ENCODE measurements around the gene MTHFD2L. TPM values are rescaled to one million over a fixed set of nuclear protein-coding genes. Genes with fewer than 3 reads are reported as not detected.

The MTHFD2L gene
- total and polyA plus RNA-seq, 9 of the 15 experiments (the other 6 are each of a cell fraction or from before 2014, with no cell fraction given) = 10.0 to 39.0 (median 26.0) TPM

DNA sequence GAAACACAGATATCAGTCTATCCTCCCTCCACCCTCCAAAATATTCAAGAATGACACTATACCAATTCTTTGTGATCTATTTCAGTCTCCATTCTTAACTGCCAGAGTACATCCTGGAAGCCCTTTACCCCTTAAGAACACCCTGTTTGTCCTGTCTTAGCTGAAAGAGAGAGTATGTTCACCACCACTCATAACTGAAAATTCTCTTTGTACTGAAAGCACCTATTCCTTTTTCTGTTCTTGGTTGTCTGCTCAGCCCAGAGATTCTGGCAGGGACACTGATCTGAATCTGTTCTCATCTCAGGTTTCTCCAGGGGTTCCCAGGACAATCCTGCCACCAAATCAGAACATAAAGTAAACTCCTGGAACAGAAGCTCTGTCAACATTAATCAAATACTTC lies 181.6 kb downstream of the MTHFD2L start:
- Histone ChIP-seq H3K9me3 (replicated peaks; ENCODE audit: control insufficient read depth, insufficient read depth, low read depth, low read length) (peaks cover 7% of the 10 kb centered on the region), H3K4me1 (replicated peaks in 1 of 2; ENCODE audit: control insufficient read depth in 2 of 2, insufficient read depth in 2 of 2, low read length in 2 of 2) (peaks cover under 1% of the 10 kb centered on the region in 2 experiments; a peak in 3 of 5 replicates), H3K9ac (ENCODE audit: insufficient read depth in 1 of 2, low read depth in 2 of 2, low read length in 2 of 2) (no peak overlapping the region), H3K9me1 (ENCODE audit: control insufficient read depth, insufficient read depth, low read length) (no peaks in the 10 kb centered on the region), H3K36me3 (ENCODE audit: control insufficient read depth, insufficient read depth, low read length) (no peaks in the 10 kb centered on the region), H3K79me2 (ENCODE audit: control insufficient read depth, insufficient read depth, low read length) (no peaks in the 10 kb centered on the region), H3K27me3 (ENCODE audit: control insufficient read depth in 2 of 2, insufficient read depth in 2 of 2, low read length in 2 of 2) (no peaks in the 10 kb centered on the region), H2AFZ (ENCODE audit: low read depth, low read length) (peak overlapping the region; percentile 20; the same call in 1 of the 2 replicates), H3K27ac (ENCODE audit: extremely low read depth, low read depth, low read length) (no peak overlapping the region), H3K4me2 (ENCODE audit: insufficient read depth, low read length) (no peak overlapping the region), H4K20me1 (replicated peaks; ENCODE audit: control insufficient read depth, insufficient read depth, low read length) (no peaks in the 10 kb centered on the region), H3K4me3 (no peak overlapping the region)
- intact Hi-C loops (cut with micrococcal nuclease) = loop anchor here (10.0 kb wide), 1 partner anchor 625 kb away; no protein-coding TSS in a partner anchor
- BruUV-seq (replicated peaks) = no TSS peak
- DNase-seq (ENCODE audit: extremely low read depth in 1 of 4, low spot score in 3 of 4) (no peak), ATAC-seq (no peak), FAIRE-seq (no peak)
- CTCF ChIA-PET (ENCODE audit: low intra/inter-chr PET ratio) = no interaction called here
- in situ Hi-C loops (cut with MboI) = no loop called here
- POLR2A ChIA-PET = no interaction called here
- TF ChIP-seq RBM25 (IDR thresholded peaks at IDR 0.05; ENCODE audit: low read depth, low read length, severe bottlenecking) (no peak), CHD1 (IDR thresholded peaks at IDR 0.05; ENCODE audit: low read length) (no peak), ZBTB1 (CRISPR knock-in tag; IDR thresholded peaks at IDR 0.05; ENCODE audit: borderline replicate concordance, low read depth) (no peak), ZNF79 (CRISPR knock-in tag; IDR thresholded peaks at IDR 0.05; ENCODE audit: low read depth) (no peak)
- TF ChIP-seq, protein P1, sequence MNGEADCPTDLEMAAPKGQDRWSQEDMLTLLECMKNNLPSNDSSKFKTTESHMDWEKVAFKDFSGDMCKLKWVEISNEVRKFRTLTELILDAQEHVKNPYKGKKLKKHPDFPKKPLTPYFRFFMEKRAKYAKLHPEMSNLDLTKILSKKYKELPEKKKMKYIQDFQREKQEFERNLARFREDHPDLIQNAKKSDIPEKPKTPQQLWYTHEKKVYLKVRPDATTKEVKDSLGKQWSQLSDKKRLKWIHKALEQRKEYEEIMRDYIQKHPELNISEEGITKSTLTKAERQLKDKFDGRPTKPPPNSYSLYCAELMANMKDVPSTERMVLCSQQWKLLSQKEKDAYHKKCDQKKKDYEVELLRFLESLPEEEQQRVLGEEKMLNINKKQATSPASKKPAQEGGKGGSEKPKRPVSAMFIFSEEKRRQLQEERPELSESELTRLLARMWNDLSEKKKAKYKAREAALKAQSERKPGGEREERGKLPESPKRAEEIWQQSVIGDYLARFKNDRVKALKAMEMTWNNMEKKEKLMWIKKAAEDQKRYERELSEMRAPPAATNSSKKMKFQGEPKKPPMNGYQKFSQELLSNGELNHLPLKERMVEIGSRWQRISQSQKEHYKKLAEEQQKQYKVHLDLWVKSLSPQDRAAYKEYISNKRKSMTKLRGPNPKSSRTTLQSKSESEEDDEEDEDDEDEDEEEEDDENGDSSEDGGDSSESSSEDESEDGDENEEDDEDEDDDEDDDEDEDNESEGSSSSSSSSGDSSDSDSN (IDR thresholded peaks at IDR 0.05; ENCODE audit: borderline replicate concordance in 1 of 2, low read depth in 2 of 2, low read length in 2 of 2) = no peak

Measured in K562 (cell line).